HL-60 (cell line): ENCODE measurements around the gene ZDHHC24.

ENCODE experiments used
- DNase-seq, 2 experiments: peaks; one replicate each; pipeline ENCODE4 v3.0.0-alpha.2; 2010 to 2020; ENCODE audit warnings: low read depth in 1 of 2, low spot score in 1 of 2
- H3K27ac ChIP-seq: fragments of 250-450 bp; sonication (Bioruptor Pico); replicated peaks from 2 replicates; pipeline ENCODE4 v1.5.1; 2020; ENCODE audit warnings: mild to moderate bottlenecking, moderate library complexity
- H3K27me3 ChIP-seq: fragments of 250-450 bp; sonication (Bioruptor Pico); 2 replicates; pipeline ENCODE4 v1.5.1; 2021; ENCODE audit warnings: mild to moderate bottlenecking, moderate library complexity; ENCODE audit not compliant: insufficient read depth, poor library complexity, severe bottlenecking
- H3K4me3 ChIP-seq: replicated peaks from 2 replicates; pipeline ENCODE4 v1.5.1; 2011; ENCODE audit warnings: mild to moderate bottlenecking, control low read depth, low read length; ENCODE audit not compliant: insufficient read depth
- CTCF ChIP-seq: IDR thresholded peaks from one replicate; pipeline ENCODE4 v1.5.1; 2011; ENCODE audit warnings: low read length, control low read depth, inconsistent platforms; ENCODE audit not compliant: insufficient read depth
- GABPA ChIP-seq: IDR thresholded peaks from 2 replicates; pipeline ENCODE4 v1.6.1; 2012; ENCODE audit warnings: low read depth
- POLR2AphosphoS5 ChIP-seq: IDR thresholded peaks from 2 replicates; pipeline ENCODE4 v1.6.1; 2012; ENCODE audit warnings: low read depth
- SPI1 ChIP-seq: IDR thresholded peaks from 2 replicates; pipeline ENCODE4 v1.6.1; 2012; ENCODE audit warnings: low read depth, mild to moderate bottlenecking, borderline replicate concordance
- TF ChIP-seq, protein P1 (sequence below): IDR thresholded peaks from 2 replicates; pipeline ENCODE4 v1.6.1; 2012; ENCODE audit warnings: low read depth; ENCODE audit not compliant: insufficient replicate concordance

The ZDHHC24 gene

GRCh38 chr11:66564984-66565383 lies 19.1 kb upstream of the ZDHHC24 start:
- Histone ChIP-seq H3K27me3 (peaks cover 14% of the 10 kb centered on the region), H3K27ac (no peak overlapping the region)
- TF ChIP-seq POLR2AphosphoS5 (no peak), SPI1 (no peak), GABPA (no peak), CTCF (no peak)
- TF ChIP-seq, protein P1, sequence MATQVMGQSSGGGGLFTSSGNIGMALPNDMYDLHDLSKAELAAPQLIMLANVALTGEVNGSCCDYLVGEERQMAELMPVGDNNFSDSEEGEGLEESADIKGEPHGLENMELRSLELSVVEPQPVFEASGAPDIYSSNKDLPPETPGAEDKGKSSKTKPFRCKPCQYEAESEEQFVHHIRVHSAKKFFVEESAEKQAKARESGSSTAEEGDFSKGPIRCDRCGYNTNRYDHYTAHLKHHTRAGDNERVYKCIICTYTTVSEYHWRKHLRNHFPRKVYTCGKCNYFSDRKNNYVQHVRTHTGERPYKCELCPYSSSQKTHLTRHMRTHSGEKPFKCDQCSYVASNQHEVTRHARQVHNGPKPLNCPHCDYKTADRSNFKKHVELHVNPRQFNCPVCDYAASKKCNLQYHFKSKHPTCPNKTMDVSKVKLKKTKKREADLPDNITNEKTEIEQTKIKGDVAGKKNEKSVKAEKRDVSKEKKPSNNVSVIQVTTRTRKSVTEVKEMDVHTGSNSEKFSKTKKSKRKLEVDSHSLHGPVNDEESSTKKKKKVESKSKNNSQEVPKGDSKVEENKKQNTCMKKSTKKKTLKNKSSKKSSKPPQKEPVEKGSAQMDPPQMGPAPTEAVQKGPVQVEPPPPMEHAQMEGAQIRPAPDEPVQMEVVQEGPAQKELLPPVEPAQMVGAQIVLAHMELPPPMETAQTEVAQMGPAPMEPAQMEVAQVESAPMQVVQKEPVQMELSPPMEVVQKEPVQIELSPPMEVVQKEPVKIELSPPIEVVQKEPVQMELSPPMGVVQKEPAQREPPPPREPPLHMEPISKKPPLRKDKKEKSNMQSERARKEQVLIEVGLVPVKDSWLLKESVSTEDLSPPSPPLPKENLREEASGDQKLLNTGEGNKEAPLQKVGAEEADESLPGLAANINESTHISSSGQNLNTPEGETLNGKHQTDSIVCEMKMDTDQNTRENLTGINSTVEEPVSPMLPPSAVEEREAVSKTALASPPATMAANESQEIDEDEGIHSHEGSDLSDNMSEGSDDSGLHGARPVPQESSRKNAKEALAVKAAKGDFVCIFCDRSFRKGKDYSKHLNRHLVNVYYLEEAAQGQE: no peak

DNA sequence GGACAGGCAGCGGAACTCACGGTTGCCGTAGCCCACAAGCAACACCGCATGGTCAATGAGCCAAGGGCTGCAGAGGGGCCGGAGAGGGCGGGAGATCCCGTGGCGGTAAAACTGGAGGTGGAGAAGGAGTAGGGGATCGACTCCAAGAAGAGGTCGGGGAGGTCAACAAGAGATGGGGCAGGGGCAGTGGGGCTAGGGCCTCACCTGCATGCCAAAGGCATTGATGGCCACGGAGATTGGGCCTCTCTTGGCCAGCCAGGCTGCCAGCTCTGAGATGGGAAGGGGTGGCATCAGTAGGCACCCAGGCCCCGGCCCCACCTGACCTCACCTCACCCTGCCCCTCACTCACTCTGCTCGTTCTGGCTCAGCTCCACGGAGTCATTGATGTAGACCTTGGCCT lies 18.7 kb upstream of the ZDHHC24 start:
- no peak for DNase-seq
- Histone ChIP-seq H3K27me3 (peaks cover 14% of the 10 kb centered on the region), H3K4me3 (no peak overlapping the region), H3K27ac (no peak overlapping the region)
- no peak for TF ChIP-seq CTCF
- no peak for TF ChIP-seq GABPA
- no peak for TF ChIP-seq SPI1
- TF ChIP-seq, protein P1: no peak
- no peak for TF ChIP-seq POLR2AphosphoS5

More at GRCh38 chr11:66564984-66565383, 19.1 kb upstream of the ZDHHC24 start:
- no peak overlapping the region for H3K4me3 ChIP-seq
- no peak for DNase-seq

GRCh38 chr11:66563832-66564231 lies 18.0 kb upstream of the ZDHHC24 start:
- peaks cover 11% of the 10 kb centered on the region for H3K27me3 ChIP-seq
- no peak overlapping the region for H3K4me3 ChIP-seq
- TF ChIP-seq POLR2AphosphoS5 (no peak), GABPA (no peak), CTCF (no peak), SPI1 (no peak)
- TF ChIP-seq, protein P1: no peak
- DNase-seq: no peak
- no peak overlapping the region for H3K27ac ChIP-seq
